AG10803 (cell line): ENCODE results near the gene TNPO3.
"Not testable (repeated sequence)": the region's sequence is repeated elsewhere in the genome, so short reads cannot be mapped to it uniquely, and the experiment has no call there.

Experiments used
- DNase-seq: peaks from one replicate; pipeline ENCODE4 v3.0.0; 2010; ENCODE audit warnings: low read depth
- H3K4me3 ChIP-seq: 2 replicates; pipeline ENCODE4 v1.5.1; 2011; ENCODE audit warnings: mild to moderate bottlenecking, low read length, control low read depth
- TF ChIP-seq, protein P1 (sequence below): conservative IDR thresholded peaks from 2 replicates; pipeline ENCODE4 v1.5.1; 2011; ENCODE audit warnings: mild to moderate bottlenecking, low read length, control low read depth, inconsistent platforms

Gene TNPO3

GRCh38 chr7:129072479-129073011 is 17.6 kb upstream of the TNPO3 start:
- no peak for DNase-seq

GRCh38 chr7:129069021-129069420 is 14.1 kb upstream of the TNPO3 start:
- TF ChIP-seq, protein P1, sequence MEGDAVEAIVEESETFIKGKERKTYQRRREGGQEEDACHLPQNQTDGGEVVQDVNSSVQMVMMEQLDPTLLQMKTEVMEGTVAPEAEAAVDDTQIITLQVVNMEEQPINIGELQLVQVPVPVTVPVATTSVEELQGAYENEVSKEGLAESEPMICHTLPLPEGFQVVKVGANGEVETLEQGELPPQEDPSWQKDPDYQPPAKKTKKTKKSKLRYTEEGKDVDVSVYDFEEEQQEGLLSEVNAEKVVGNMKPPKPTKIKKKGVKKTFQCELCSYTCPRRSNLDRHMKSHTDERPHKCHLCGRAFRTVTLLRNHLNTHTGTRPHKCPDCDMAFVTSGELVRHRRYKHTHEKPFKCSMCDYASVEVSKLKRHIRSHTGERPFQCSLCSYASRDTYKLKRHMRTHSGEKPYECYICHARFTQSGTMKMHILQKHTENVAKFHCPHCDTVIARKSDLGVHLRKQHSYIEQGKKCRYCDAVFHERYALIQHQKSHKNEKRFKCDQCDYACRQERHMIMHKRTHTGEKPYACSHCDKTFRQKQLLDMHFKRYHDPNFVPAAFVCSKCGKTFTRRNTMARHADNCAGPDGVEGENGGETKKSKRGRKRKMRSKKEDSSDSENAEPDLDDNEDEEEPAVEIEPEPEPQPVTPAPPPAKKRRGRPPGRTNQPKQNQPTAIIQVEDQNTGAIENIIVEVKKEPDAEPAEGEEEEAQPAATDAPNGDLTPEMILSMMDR = no peak
- no peak for DNase-seq
- no peak overlapping the region for H3K4me3 ChIP-seq

More at GRCh38 chr7:129072479-129073011, 17.6 kb upstream of the TNPO3 start:
- H3K4me3 ChIP-seq = no peak overlapping the region
- TF ChIP-seq, protein P1 = no peak

DNA sequence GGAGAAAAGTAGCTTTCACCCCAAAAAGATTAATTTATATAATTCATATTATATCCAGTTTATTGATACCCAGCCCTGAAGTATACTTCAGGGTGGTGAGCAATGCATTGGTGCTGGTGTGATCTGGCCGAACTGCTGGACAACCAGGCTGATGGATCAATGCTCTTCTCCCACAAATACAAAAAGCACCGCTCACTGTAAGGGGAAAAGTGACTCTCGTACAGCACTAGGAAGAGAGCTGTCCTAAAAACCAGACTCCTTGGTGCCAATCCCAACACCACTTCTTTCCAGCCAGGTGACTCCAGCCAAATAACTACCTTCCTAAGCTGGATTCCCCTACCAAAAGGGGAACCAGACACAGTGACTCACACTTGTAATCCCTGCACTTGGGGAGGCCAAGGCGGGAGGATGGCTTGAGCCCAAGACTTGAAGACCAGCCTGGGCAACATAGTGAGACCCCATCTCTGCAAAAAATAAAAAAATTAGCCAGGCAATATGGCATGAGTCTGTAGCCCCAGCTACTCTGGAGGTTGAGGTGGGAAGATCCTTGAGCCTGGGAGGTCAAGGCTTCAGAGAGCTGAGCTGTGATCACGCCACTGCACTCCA is 13.1 kb upstream of the TNPO3 start:
- TF ChIP-seq, protein P1 = no peak
- DNase-seq = no peak
- no peak overlapping the region for H3K4me3 ChIP-seq

DNA sequence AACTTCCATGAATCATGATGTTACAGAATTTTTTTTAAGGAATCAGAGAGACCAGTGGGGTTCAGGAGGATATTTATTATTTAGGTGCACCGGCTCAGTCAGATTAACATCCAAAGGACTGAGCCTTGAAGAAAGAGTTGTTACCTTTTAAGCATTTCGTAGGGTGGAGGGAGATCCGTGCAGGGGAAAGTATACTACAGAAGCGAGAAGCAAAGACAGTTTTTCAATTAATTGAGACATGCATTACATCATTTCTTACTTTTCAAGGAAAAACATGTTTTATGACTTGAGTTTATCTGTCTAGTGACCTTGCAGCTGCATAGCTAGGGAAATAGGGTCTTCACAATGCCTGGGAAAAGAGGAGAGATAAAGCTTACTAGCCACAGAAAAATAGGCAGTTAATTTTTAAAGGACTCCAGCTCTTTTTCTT is 12.2 kb upstream of the TNPO3 start:
- DNase-seq, H3K4me3 ChIP-seq: not testable (repeated sequence)

GRCh38 chr7:129066290-129067131 is 11.6 kb upstream of the TNPO3 start:
- TF ChIP-seq, protein P1 = no peak
- peak; percentile 82 for DNase-seq
- H3K4me3 ChIP-seq = no peak overlapping the region

DNA sequence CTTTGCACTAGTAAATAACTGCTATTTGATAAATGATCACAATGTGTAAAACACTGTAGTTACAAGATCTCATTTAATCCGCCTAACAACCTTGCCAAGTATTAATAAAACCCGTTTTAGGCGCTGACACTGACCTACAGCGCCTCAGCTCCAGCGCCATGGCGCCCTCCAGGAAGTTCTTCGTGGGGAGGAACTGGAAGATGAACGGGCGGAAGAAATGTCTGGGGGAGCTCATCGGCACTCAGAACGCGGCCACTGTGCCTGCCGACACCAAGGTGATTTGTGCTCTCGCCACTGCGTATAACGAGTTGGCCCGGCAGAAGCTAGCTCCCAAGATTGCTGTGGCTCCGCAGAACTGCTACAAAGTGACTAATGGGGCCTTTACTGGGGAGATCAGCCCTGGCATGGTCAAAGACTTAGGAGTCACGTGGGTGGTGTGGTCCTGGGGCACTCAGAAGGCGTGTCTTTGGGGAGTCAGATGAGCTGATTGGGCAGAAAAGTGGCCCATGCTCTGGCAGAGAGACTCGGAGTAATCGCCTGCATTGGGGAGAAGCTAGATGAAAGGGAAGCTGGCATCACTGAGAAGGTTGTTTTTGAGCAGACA is 1.1 kb upstream of the TNPO3 start:
- peak overlapping the region; percentile 97 for H3K4me3 ChIP-seq
- TF ChIP-seq, protein P1 = no peak
- peak; percentile 13 for DNase-seq

- TF ChIP-seq, protein P1 = no peak; the same call in 1 of the 2 replicates
- H3K4me3 ChIP-seq = peak overlapping the region; percentile 97
- DNase-seq = no peak
Measured at GRCh38 chr7:129055294-129055816, 444 bp upstream of the TNPO3 start.
